Fibroblast of lung (primary cell): ENCODE measurements around the gene TNS1. TPM values are rescaled to one million over a fixed set of nuclear protein-coding genes. Genes with fewer than 3 reads are reported as not detected.

Experiments
- DNase-seq, 2 donors: peaks; one replicate each; pipeline versions ENCODE4 v3.0.0 to v3.0.0-alpha.2; 2010; ENCODE audit warnings: low read depth in 2 of 2
- H2AFZ ChIP-seq: 2 replicates; pipeline ENCODE4 v1.5.1; 2012; ENCODE audit warnings: low read length, control low read depth, inconsistent platforms
- H3K27ac ChIP-seq: 2 replicates; pipeline ENCODE4 v1.5.1; 2011; ENCODE audit warnings: low read length, control low read depth; ENCODE audit not compliant: insufficient read depth
- H3K27me3 ChIP-seq: 2 replicates; pipeline ENCODE4 v1.5.1; 2011; ENCODE audit warnings: mild to moderate bottlenecking, low read length; ENCODE audit not compliant: control insufficient read depth, insufficient read depth
- H3K36me3 ChIP-seq: 2 replicates; pipeline ENCODE4 v1.5.1; 2011; ENCODE audit warnings: low read length; ENCODE audit not compliant: control insufficient read depth, insufficient read depth
- H3K4me1 ChIP-seq: 2 replicates; pipeline ENCODE4 v1.5.1; 2011; ENCODE audit warnings: low read length; ENCODE audit not compliant: control insufficient read depth, insufficient read depth; ENCODE audit errors: extremely low read depth
- H3K4me2 ChIP-seq: 2 replicates; pipeline ENCODE4 v1.5.1; 2011; ENCODE audit warnings: low read length, control low read depth; ENCODE audit not compliant: insufficient read depth; ENCODE audit errors: extremely low read depth
- H3K4me3 ChIP-seq, 4 experiments: fragments of 200-600 bp in 1 of 4; sonication (generic) in 1 of 4; replicated peaks in 1 of 4; 2 replicates each; pipeline ENCODE4 v1.5.1; 2011 to 2016; ENCODE audit warnings: low read length in 4 of 4, low read depth in 3 of 4, mild to moderate bottlenecking in 3 of 4, control low read depth in 2 of 4, inconsistent platforms in 1 of 4, mixed read lengths in 1 of 4; ENCODE audit not compliant: insufficient read depth in 1 of 4; ENCODE audit errors: control extremely low read depth in 1 of 4
- H3K79me2 ChIP-seq: 2 replicates; pipeline ENCODE4 v1.5.1; 2012; ENCODE audit warnings: mild to moderate bottlenecking, low read length, inconsistent platforms; ENCODE audit not compliant: control insufficient read depth, insufficient read depth
- H3K9ac ChIP-seq: 2 replicates; pipeline ENCODE4 v1.5.1; 2011; ENCODE audit warnings: mild to moderate bottlenecking, low read length, control low read depth; ENCODE audit not compliant: insufficient read depth
- H3K9me3 ChIP-seq: 2 replicates; pipeline ENCODE4 v1.5.1; 2012; ENCODE audit warnings: low read depth, low read length; ENCODE audit not compliant: control insufficient read depth, insufficient read depth
- H4K20me1 ChIP-seq: 2 replicates; pipeline ENCODE4 v1.5.1; 2011; ENCODE audit warnings: low read length; ENCODE audit not compliant: control insufficient read depth, insufficient read depth; ENCODE audit errors: extremely low read depth
- EZH2 ChIP-seq: IDR thresholded peaks from 2 replicates; pipeline ENCODE4 v1.5.1; 2012; ENCODE audit warnings: low read length, control low read depth, mild to moderate bottlenecking; ENCODE audit errors: missing control alignments
- polyA plus RNA-seq, 2 donors: library from polyadenylated mRNA; depleted of rRNA in 1 of 2; stranded (reverse) in 1 of 2; unstranded in 1 of 2; fragments of >200 nt; gene quantifications; 2 replicates each; pipeline ENCODE4 v1.2.1, GENCODE V29; 2011 to 2012; ENCODE audit warnings: missing spikeins in 1 of 2
- total RNA-seq: library from RNA; depleted of rRNA; stranded (reverse); fragments of >200 nt; gene quantifications from 2 replicates; pipeline ENCODE4 v1.2.1, GENCODE V29; 2014
- TF ChIP-seq, protein P1 (sequence below), 2 donors: IDR thresholded peaks in 1 of 2; conservative IDR thresholded peaks in 1 of 2; 1 replicate in 1 of 2; 2 replicates in 1 of 2; pipeline ENCODE4 v1.5.1; 2011 to 2012; ENCODE audit warnings: low read length in 2 of 2, control low read depth in 1 of 2, inconsistent platforms in 1 of 2, low read depth in 1 of 2, mild to moderate bottlenecking in 1 of 2

TNS1 gene
- total and polyA plus RNA-seq, 2 donors (not counting 1 experiment from before 2014, with no cell fraction given) = 44.4 to 47.1 TPM

DNA sequence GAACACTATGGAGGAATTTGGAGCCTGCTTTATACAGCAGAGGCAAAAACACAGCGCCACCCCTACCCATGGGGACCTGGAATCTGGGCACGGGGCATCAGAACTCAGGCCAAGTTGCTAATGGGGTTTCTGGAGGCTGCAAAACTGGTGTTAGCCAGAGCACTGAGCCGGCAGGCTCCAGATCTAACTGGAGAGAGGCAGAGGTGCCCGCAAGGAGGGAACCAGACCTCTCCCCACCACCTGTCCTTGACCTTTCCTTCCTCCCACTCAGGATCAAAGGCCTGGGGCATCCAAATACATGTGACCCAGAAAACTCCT lies 126.6 kb downstream of the TNS1 start:
- Histone ChIP-seq H3K79me2 (no peaks in the 10 kb centered on the region), H3K4me2 (no peak overlapping the region), H3K36me3 (peaks cover 17% of the 10 kb centered on the region), H3K27me3 (no peaks in the 10 kb centered on the region), H3K27ac (no peak overlapping the region), H3K9ac (no peak overlapping the region), H3K4me3 (no peak overlapping the region), H3K9me3 (no peaks in the 10 kb centered on the region), H4K20me1 (no peaks in the 10 kb centered on the region), H3K4me1 (peaks cover 2% of the 10 kb centered on the region), H2AFZ (no peak overlapping the region)
- TF ChIP-seq, protein P1, sequence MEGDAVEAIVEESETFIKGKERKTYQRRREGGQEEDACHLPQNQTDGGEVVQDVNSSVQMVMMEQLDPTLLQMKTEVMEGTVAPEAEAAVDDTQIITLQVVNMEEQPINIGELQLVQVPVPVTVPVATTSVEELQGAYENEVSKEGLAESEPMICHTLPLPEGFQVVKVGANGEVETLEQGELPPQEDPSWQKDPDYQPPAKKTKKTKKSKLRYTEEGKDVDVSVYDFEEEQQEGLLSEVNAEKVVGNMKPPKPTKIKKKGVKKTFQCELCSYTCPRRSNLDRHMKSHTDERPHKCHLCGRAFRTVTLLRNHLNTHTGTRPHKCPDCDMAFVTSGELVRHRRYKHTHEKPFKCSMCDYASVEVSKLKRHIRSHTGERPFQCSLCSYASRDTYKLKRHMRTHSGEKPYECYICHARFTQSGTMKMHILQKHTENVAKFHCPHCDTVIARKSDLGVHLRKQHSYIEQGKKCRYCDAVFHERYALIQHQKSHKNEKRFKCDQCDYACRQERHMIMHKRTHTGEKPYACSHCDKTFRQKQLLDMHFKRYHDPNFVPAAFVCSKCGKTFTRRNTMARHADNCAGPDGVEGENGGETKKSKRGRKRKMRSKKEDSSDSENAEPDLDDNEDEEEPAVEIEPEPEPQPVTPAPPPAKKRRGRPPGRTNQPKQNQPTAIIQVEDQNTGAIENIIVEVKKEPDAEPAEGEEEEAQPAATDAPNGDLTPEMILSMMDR (conservative IDR thresholded peaks at IDR 0.05 in 1 of 2, IDR thresholded peaks at IDR 0.05 in 1 of 2; ENCODE audit: low read depth in 1 of 2, low read length in 2 of 2) = no peak
- TF ChIP-seq EZH2 = no peak
- no peak for DNase-seq

DNA sequence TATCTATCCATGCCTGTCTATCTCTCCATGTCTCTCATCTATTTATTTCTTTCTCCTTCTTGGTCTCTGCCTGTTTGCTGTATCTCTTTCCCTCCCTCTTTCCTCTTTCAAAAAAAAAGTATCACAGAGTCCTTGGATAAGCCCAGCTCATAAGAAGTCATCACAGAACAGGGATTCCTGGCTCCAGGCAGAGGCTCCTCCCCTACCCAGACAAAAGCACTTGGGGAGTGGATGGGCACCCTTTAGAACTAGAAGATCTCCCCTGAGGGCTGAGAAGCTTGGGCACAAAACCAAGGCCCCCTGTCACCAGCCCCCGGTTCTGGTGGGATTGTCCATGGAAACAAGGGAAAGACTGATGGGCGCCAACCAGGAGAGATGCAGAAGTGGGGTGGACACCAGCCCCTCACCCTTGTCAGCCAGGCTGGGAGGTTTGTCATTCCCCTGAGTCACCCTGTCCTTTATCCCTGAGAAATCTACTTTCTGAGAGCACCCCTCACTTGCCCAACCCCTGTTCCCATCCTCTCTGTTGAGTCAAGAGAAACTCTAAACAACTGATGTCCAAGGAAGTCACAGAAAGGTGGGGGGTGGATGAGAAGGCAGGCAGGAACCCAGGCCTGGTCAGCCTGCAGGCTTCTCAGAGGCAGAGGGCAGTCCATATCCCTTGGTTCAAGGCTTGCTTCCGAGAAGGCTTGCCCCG lies 127.1 kb downstream of the TNS1 start:
- Histone ChIP-seq H3K27ac (no peak overlapping the region), H3K4me1 (peaks cover under 1% of the 10 kb centered on the region), H3K9me3 (no peaks in the 10 kb centered on the region), H3K36me3 (peaks cover 12% of the 10 kb centered on the region), H3K79me2 (no peaks in the 10 kb centered on the region), H4K20me1 (no peaks in the 10 kb centered on the region), H3K4me3 (no peak overlapping the region), H3K9ac (no peak overlapping the region), H3K4me2 (no peak overlapping the region), H3K27me3 (no peaks in the 10 kb centered on the region), H2AFZ (no peak overlapping the region)
- no peak for DNase-seq
- TF ChIP-seq, protein P1 (conservative IDR thresholded peaks at IDR 0.05 in 1 of 2, IDR thresholded peaks at IDR 0.05 in 1 of 2; ENCODE audit: low read depth in 1 of 2, low read length in 2 of 2) = no peak
- TF ChIP-seq EZH2 = no peak

DNA sequence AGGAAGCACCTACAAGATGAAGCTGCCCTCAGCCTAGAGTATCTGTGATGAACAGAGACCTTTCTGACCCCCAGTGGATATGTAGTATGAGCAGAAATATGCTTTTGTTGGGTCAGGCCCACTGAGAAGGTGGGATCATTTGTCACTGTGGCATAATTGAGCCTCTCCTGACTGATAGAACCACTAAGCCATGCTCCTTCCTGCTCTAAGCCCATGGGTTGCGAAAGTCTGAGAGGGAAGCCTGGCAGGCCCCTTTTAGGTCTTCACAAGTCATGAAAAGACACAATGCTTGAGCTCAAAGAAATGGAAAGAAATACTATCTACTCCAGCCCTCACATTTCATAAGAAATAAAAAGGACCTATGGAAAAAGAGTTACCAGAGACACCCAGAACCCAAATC lies 127.7 kb downstream of the TNS1 start:
- H3K4me1 ChIP-seq = no peaks in the 10 kb centered on the region
- H3K27me3 ChIP-seq = no peaks in the 10 kb centered on the region
- H2AFZ ChIP-seq = no peak overlapping the region
- H3K27ac ChIP-seq = no peak overlapping the region
- no peaks in the 10 kb centered on the region for H4K20me1 ChIP-seq
- no peak for TF ChIP-seq EZH2
- TF ChIP-seq, protein P1 (conservative IDR thresholded peaks at IDR 0.05 in 1 of 2, IDR thresholded peaks at IDR 0.05 in 1 of 2; ENCODE audit: low read depth in 1 of 2, low read length in 2 of 2) = no peak
- H3K9me3 ChIP-seq = no peaks in the 10 kb centered on the region
- H3K4me3 ChIP-seq = no peak overlapping the region
- H3K4me2 ChIP-seq = no peak overlapping the region
- H3K79me2 ChIP-seq = no peaks in the 10 kb centered on the region
- no peak for DNase-seq
- H3K36me3 ChIP-seq = peaks cover 13% of the 10 kb centered on the region
- H3K9ac ChIP-seq = no peak overlapping the region
